ENCODE data around the gene CAMKK1.

Gene CAMKK1

DNA sequence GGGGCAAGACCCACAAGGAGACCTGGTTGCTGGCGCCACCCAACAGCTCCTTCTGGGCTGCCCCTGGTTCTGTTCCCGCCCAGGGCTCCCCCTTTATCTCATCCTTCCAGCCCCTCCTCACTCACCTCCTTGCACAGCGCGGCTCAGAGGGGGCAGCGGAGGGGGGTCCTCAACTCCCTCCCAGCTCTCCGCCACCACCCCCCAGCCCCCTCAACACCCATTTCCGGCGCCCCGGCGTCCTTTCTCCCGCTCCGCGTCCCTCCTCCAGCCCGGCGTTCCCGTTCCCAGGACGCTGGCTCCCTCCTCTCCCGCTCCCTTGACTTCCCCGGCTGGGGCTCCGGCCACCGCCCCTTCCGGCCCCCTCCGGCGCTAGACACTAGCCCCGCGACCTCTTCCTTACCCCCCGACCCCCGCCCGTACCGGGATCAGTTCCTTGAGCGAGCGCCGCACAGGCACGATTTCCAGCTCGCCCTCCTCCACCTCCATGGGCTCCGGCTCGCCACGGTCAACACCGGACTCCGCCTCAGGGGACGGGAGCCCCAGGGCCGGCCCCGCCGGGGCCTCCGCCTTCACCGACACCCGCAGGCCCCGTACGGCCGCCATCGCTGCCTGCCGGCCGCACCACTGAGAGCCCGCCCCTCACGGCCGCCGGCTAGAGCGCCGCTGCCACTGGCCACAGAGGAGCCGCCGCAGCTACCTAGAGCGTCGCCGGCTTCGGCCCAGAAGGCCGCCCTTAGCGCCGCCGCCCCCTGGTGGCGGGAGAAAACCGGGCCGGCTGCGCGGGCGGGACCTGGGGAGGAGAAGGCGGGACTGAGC lies 47.0 kb downstream of the CAMKK1 start, which contains the start of gene NCBP3:
TSS of gene NCBP3 (minus strand) at position 626 of the 816 bp plus-strand sequence. CDS start at position 603, 23 bp downstream.
- TF ChIP-seq CTCF (IDR thresholded peaks at IDR 0.05) = peak; percentile 95

DNA sequence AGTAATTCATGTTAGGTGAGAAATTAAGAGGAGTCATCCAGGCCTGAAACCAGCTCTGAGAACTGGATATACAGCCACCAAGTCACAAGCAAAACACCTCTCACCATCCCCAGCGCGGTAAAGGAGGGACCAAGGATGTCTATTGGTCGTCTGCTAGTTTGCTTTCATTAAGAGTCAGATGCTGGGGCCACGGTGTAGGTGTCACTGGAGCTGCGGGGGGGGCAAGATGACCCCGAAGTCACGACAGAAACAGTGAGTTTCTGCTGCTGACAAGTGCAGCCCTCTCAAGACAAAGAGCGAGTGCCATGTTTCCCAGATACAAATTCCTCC lies 47.6 kb downstream of the CAMKK1 start:
- no peak for TF ChIP-seq CTCF (IDR thresholded peaks at IDR 0.05)

DNA sequence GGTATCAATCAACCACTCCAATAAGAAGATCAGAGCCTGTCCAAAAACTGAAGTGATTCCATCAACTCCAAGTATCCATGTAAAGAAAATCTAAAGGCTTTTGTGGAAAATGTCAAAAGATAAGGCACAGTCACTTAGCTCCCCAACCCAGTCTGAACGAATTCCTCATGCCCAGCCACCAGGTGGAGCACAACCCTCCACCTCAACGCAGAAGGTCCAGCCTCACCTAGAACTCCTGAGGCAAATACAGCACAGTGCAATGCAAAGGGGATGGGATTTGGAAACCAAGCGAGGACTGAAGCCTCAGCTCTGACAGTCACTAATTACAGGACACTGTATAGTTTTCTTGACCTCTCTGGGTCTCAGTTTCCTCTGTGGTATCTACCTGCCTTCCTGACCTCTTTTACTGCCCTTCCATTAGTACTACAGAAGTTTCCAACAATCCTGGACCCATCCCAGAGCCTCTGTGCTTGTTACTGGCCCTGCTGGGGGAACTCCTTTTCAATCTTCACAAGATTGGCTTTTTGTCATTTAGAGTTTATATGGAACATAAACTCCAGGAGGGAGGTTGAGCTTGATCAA lies 48.8 kb downstream of the CAMKK1 start:
- TF ChIP-seq CTCF (IDR thresholded peaks at IDR 0.05) = peak; percentile 73

DNA sequence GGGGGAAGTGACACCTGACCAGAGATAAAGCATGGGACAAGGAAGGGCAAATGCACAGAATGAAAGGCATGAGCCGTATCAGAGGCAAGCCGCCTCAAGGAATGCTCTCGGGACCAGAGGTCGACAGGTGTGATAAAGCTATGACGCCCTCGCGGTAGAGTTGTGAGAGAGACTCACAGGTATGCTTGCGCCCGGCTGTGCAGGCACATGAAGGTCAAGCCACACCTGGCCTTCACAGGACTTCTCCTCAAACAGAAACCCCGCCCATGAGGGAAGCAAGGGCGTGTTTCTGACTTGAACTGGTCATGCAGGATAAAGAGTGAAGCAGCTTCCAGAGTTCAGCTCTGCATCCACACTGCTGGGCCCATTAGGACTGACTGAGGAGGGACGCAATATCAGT lies 54.6 kb downstream of the CAMKK1 start:
- TF ChIP-seq CTCF (IDR thresholded peaks at IDR 0.05) = no peak

- TF ChIP-seq CTCF (IDR thresholded peaks at IDR 0.05) = no peak
These were observed 56.3 kb downstream of the CAMKK1 start for GRCh38 chr17:3836551-3836950.

GRCh38 chr17:3835410-3836229 lies 57.2 kb downstream of the CAMKK1 start:
- no peak for TF ChIP-seq CTCF (IDR thresholded peaks at IDR 0.05)

GRCh38 chr17:3834811-3835210 lies 58.0 kb downstream of the CAMKK1 start:
- TF ChIP-seq CTCF (IDR thresholded peaks at IDR 0.05) = no peak
